ENCODE measurements around the gene PLXNA4.

- TF ChIP-seq GATA2 (IDR thresholded peaks at IDR 0.05; ENCODE audit: low read depth, low read length) (no peak), GATA3 (IDR thresholded peaks at IDR 0.05; ENCODE audit: low read depth, low read length) (no peak)
Measured at GRCh38 chr7:132476541-132476940, 99.7 kb downstream of the PLXNA4 start.

All from SH-SY5Y (cell line).